Renal cortical epithelial cell (primary cell): ENCODE measurements around the gene KCTD11. TPM values are rescaled to one million over a fixed set of nuclear protein-coding genes. Genes with fewer than 3 reads are reported as not detected.

Experiments
- DNase-seq: peaks from one replicate; pipeline ENCODE4 v3.0.0-alpha.2; 2011; ENCODE audit warnings: low read depth
- total RNA-seq: library from RNA; depleted of rRNA; stranded (reverse); fragments of >200 nt; gene quantifications from 2 replicates; pipeline ENCODE4 v1.2.3, GENCODE V29; 2014

KCTD11 gene
- total RNA-seq, 1 donor from 2014 or later, result 13.7 TPM

- DNase-seq, result peak; percentile 97
Observed at GRCh38 chr17:7403977-7404736, 52.2 kb downstream of the KCTD11 start, which contains the start of gene TMEM256. Gene TMEM256 (minus strand): TSS chr17:7404097. CDS start chr17:7404084, 13 bp downstream.

Other genes with a start within 250 kb of the KCTD11 start
- gene ASGR2, start 237.3 kb upstream of the KCTD11 start, total RNA-seq, result not detected in 2 replicates
- gene ASGR1, start 172.8 kb upstream of the KCTD11 start, total RNA-seq, result 0.60 and 0.87 TPM in 2 replicates
- gene DLG4, start 132.3 kb upstream of the KCTD11 start, total RNA-seq, result 2.1 and 22.2 TPM in 2 replicates
- 307 and 382 TPM in 2 replicates for gene ACADVL, start 132.2 kb upstream of the KCTD11 start, total RNA-seq
- gene DVL2, start 117.6 kb upstream of the KCTD11 start, total RNA-seq, result 26.4 and 47.5 TPM in 2 replicates
- 41.2 and 50.7 TPM in 2 replicates for gene PHF23, start 112.7 kb upstream of the KCTD11 start, total RNA-seq
- 137 and 148 TPM in 2 replicates for gene GABARAP, start 109.7 kb upstream of the KCTD11 start, total RNA-seq
- 19.4 and 53.9 TPM in 2 replicates for gene CTDNEP1, start 100.4 kb upstream of the KCTD11 start, total RNA-seq
- 22.1 and 24.8 TPM in 2 replicates for gene ELP5, start 99.9 kb upstream of the KCTD11 start, total RNA-seq
- 25.1 and 306 TPM in 2 replicates for gene CLDN7, start 89.7 kb upstream of the KCTD11 start, total RNA-seq
- 0.30 and 0.35 TPM in 2 replicates for gene SLC2A4, start 70.4 kb upstream of the KCTD11 start, total RNA-seq
- 0.45 TPM in 1 of 2 replicates, not detected in the other for gene YBX2, start 57.5 kb upstream of the KCTD11 start, total RNA-seq
- gene EIF5A, start 44.5 kb upstream of the KCTD11 start, total RNA-seq, result 352 and 682 TPM in 2 replicates
- 39.1 and 49.4 TPM in 2 replicates for gene GPS2, start 36.8 kb upstream of the KCTD11 start, total RNA-seq
- gene NEURL4, start 22.8 kb upstream of the KCTD11 start, total RNA-seq, result 21.4 and 27.8 TPM in 2 replicates
- gene ACAP1, start 15.6 kb upstream of the KCTD11 start, total RNA-seq, result 0.20 and 65.5 TPM in 2 replicates
- gene TMEM95, start 3.0 kb downstream of the KCTD11 start, total RNA-seq, result not detected in 2 replicates
- gene TNK1, start 28.9 kb downstream of the KCTD11 start, total RNA-seq, result 3.6 and 8.0 TPM in 2 replicates
- gene PLSCR3, start 42.4 kb downstream of the KCTD11 start, total RNA-seq, result 20.0 and 71.0 TPM in 2 replicates
- 35.9 and 143 TPM in 2 replicates for gene TMEM256, start 51.9 kb downstream of the KCTD11 start, total RNA-seq
- 2.6 and 17.1 TPM in 2 replicates for gene NLGN2, start 55.7 kb downstream of the KCTD11 start, total RNA-seq
- gene SPEM1, start 68.2 kb downstream of the KCTD11 start, total RNA-seq, result not detected in 2 replicates
- gene SPEM2, start 73.5 kb downstream of the KCTD11 start, total RNA-seq, result not detected in 2 replicates
- gene SPEM3, start 76.7 kb downstream of the KCTD11 start, total RNA-seq, result not detected in 2 replicates
- gene TMEM102, start 83.3 kb downstream of the KCTD11 start, total RNA-seq, result 16.9 and 33.0 TPM in 2 replicates
- 3.3 and 10.7 TPM in 2 replicates for gene FGF11, start 87.3 kb downstream of the KCTD11 start, total RNA-seq
- 15.3 and 26.0 TPM in 2 replicates for gene CHRNB1, start 92.9 kb downstream of the KCTD11 start, total RNA-seq
- 14.8 and 39.2 TPM in 2 replicates for gene ZBTB4, start 127.5 kb downstream of the KCTD11 start, total RNA-seq
- gene SLC35G6, start 129.3 kb downstream of the KCTD11 start, total RNA-seq, result not detected in 2 replicates
- gene POLR2A, start 132.2 kb downstream of the KCTD11 start, total RNA-seq, result 57.3 and 169 TPM in 2 replicates
- gene TNFSF12, start 196.9 kb downstream of the KCTD11 start, total RNA-seq, result 4.2 and 15.5 TPM in 2 replicates
- 22.1 and 31.9 TPM in 2 replicates for gene TNFSF13, start 206.6 kb downstream of the KCTD11 start, total RNA-seq
- 61.4 and 101 TPM in 2 replicates for gene SENP3, start 209.8 kb downstream of the KCTD11 start, total RNA-seq
- 4.2 and 7.6 TPM in 2 replicates for gene CD68, start 227.5 kb downstream of the KCTD11 start, total RNA-seq
- 85.9 and 150 TPM in 2 replicates for gene MPDU1, start 231.7 kb downstream of the KCTD11 start, total RNA-seq
- 0.60 and 2.4 TPM in 2 replicates for gene SOX15, start 237.9 kb downstream of the KCTD11 start, total RNA-seq